A673 (cell line): Measurements from ENCODE around the gene TOMM22.

Experiments
- CTCF ChIP-seq: fragments of 300-800, 200-600 bp; sonication (generic); conservative IDR thresholded peaks from 2 replicates; pipeline ENCODE4 v1.5.1; 2017; ENCODE audit warnings: low read depth, mild to moderate bottlenecking, antibody characterized with exemption, low read length, moderate library complexity, mixed read lengths
- EZH2 ChIP-seq: fragments of 200-600 bp; sonication (generic); IDR thresholded peaks from 2 replicates; pipeline ENCODE4 v1.6.1; 2017; ENCODE audit warnings: borderline replicate concordance, low read depth, mild to moderate bottlenecking, mixed read lengths, antibody characterized with exemption, low read length; ENCODE audit not compliant: poor library complexity, severe bottlenecking

GRCh38 chr22:38715852-38716251 is 34.1 kb downstream of the TOMM22 start:
- TF ChIP-seq CTCF (no peak), EZH2 (no peak)
